GM21576 (cell line): ENCODE measurements around the gene SRSF4.

ENCODE experiments used
- ATAC-seq: cut with Tn5 transposase; IDR thresholded peaks from one replicate; pipeline ENCODE4 v1.9.1; 2021; ENCODE audit warnings: mild to moderate bottlenecking, moderate library complexity; ENCODE audit not compliant: unreplicated experiment

Gene SRSF4

DNA sequence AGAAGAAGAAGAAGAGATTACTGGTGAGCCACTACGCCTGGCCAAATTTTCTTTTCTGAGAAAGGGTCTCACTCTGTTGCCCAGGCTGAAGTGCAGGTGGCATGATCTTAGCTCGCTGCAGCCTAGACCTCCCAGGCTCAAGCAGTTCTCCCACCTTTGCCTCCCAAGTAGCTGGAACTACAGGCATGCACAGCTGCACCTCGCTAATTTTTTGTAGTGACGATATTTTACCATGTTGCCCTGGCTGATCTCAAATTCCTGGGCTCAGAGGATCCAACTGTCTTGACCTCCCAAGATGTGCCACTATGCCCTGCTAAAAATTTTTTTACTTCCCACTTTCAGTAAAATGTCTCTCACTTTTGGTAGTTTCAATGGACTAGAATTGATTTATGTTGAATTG, 82.4 kb downstream of the SRSF4 start:
- no peak for ATAC-seq
